H9 (cell line): ENCODE results near the gene ZCCHC7. TPM values are rescaled to one million over a fixed set of nuclear protein-coding genes. Genes with fewer than 3 reads are reported as not detected.

ENCODE experiments used
- DNase-seq: peaks from one replicate; pipeline ENCODE4 v3.0.0-alpha.2; 2017
- H2AFZ ChIP-seq: one replicate; pipeline ENCODE4 v1.6.1; 2013; ENCODE audit warnings: mild to moderate bottlenecking, low read length, control low read depth, moderate library complexity
- H2AK5ac ChIP-seq: 2 replicates; pipeline ENCODE4 v1.6.1; 2013; ENCODE audit warnings: low read length, control low read depth, mixed read lengths; ENCODE audit not compliant: insufficient read length
- H2BK120ac ChIP-seq: one replicate; pipeline ENCODE4 v1.6.1; 2013; ENCODE audit warnings: low read depth, mild to moderate bottlenecking, low read length, control low read depth, inconsistent platforms; ENCODE audit not compliant: poor library complexity, severe bottlenecking
- H2BK12ac ChIP-seq: 2 replicates; pipeline ENCODE4 v1.6.1; 2013; ENCODE audit warnings: low read length, control low read depth, mixed read lengths, low read depth; ENCODE audit not compliant: insufficient read length
- H2BK15ac ChIP-seq: 2 replicates; pipeline ENCODE4 v1.6.1; 2013; ENCODE audit warnings: low read depth, low read length, control low read depth
- H2BK20ac ChIP-seq: one replicate; pipeline ENCODE4 v1.6.1; 2013; ENCODE audit warnings: low read depth, mild to moderate bottlenecking, low read length, control low read depth, inconsistent platforms; ENCODE audit not compliant: poor library complexity, severe bottlenecking
- H2BK5ac ChIP-seq: 2 replicates; pipeline ENCODE4 v1.6.1; 2013; ENCODE audit warnings: low read length, control low read depth, mixed read lengths; ENCODE audit not compliant: insufficient read length
- H3K14ac ChIP-seq: 2 replicates; pipeline ENCODE4 v1.6.1; 2013; ENCODE audit warnings: low read length, control low read depth; ENCODE audit not compliant: insufficient read depth
- H3K18ac ChIP-seq: 2 replicates; pipeline ENCODE4 v1.6.1; 2013; ENCODE audit warnings: low read depth, mild to moderate bottlenecking, mixed read lengths, low read length, control low read depth; ENCODE audit not compliant: insufficient read length
- H3K23ac ChIP-seq: 2 replicates; pipeline ENCODE4 v1.6.1; 2013; ENCODE audit warnings: low read length, control low read depth, mixed read lengths, low read depth; ENCODE audit not compliant: insufficient read length
- H3K23me2 ChIP-seq: 2 replicates; pipeline ENCODE4 v1.6.1; 2013; ENCODE audit warnings: low read depth, mild to moderate bottlenecking, mixed read lengths, low read length, control low read depth; ENCODE audit not compliant: insufficient read length, poor library complexity, severe bottlenecking
- H3K27ac ChIP-seq: 2 replicates; pipeline ENCODE4 v1.5.1; 2013; ENCODE audit warnings: low read length, control low read depth, mixed read lengths, low read depth; ENCODE audit not compliant: insufficient read length
- H3K27me3 ChIP-seq: 2 replicates; pipeline ENCODE4 v1.6.1; 2013; ENCODE audit warnings: low read length, control low read depth, inconsistent platforms; ENCODE audit not compliant: insufficient read depth
- H3K4ac ChIP-seq: 2 replicates; pipeline ENCODE4 v1.6.1; 2013; ENCODE audit warnings: low read depth, mild to moderate bottlenecking, control low read depth, inconsistent platforms, low read length, moderate library complexity
- H3K4me1 ChIP-seq: 2 replicates; pipeline ENCODE4 v1.6.1; 2013; ENCODE audit warnings: low read length, control low read depth, inconsistent platforms; ENCODE audit not compliant: insufficient read depth
- H3K4me2 ChIP-seq: 2 replicates; pipeline ENCODE4 v1.6.1; 2013; ENCODE audit warnings: low read length, control low read depth, mixed read lengths; ENCODE audit not compliant: insufficient read length, insufficient read depth
- H3K56ac ChIP-seq: 2 replicates; pipeline ENCODE4 v1.6.1; 2013; ENCODE audit warnings: low read depth, mild to moderate bottlenecking, mixed read lengths, low read length, control low read depth; ENCODE audit not compliant: insufficient read length
- H3K79me1 ChIP-seq: 2 replicates; pipeline ENCODE4 v1.6.1; 2013; ENCODE audit warnings: low read depth, mild to moderate bottlenecking, moderate library complexity, low read length, control low read depth, inconsistent platforms; ENCODE audit not compliant: insufficient read depth, poor library complexity, severe bottlenecking
- H3K79me2 ChIP-seq: 2 replicates; pipeline ENCODE4 v1.6.1; 2013; ENCODE audit warnings: low read length, control low read depth, inconsistent platforms; ENCODE audit not compliant: insufficient read depth
- H3K9ac ChIP-seq: 2 replicates; pipeline ENCODE4 v1.6.1; 2013; ENCODE audit warnings: low read length, control low read depth, mixed read lengths; ENCODE audit not compliant: insufficient read length; ENCODE audit errors: extremely low read depth
- H3K9me3 ChIP-seq: one replicate; pipeline ENCODE4 v1.6.1; 2013; ENCODE audit warnings: low read depth, low read length, inconsistent platforms; ENCODE audit not compliant: control insufficient read depth
- H3T11ph ChIP-seq: one replicate; pipeline ENCODE4 v1.6.1; 2013; ENCODE audit warnings: mild to moderate bottlenecking, low read length, control low read depth, inconsistent platforms
- H4K20me1 ChIP-seq: one replicate; pipeline ENCODE4 v1.6.1; 2013; ENCODE audit not compliant: control insufficient read depth, insufficient read length, insufficient read depth
- H4K5ac ChIP-seq: 2 replicates; pipeline ENCODE4 v1.6.1; 2013; ENCODE audit warnings: low read depth, mild to moderate bottlenecking, mixed read lengths, low read length, control low read depth; ENCODE audit not compliant: insufficient read length
- H4K8ac ChIP-seq: replicated peaks from 2 replicates; pipeline ENCODE4 v1.6.1; 2013; ENCODE audit warnings: low read length, control low read depth, mixed read lengths, low read depth; ENCODE audit not compliant: insufficient read length
- H4K91ac ChIP-seq: 2 replicates; pipeline ENCODE4 v1.6.1; 2013; ENCODE audit warnings: low read depth, mild to moderate bottlenecking, moderate library complexity, mixed read lengths, low read length, control low read depth; ENCODE audit not compliant: insufficient read length
- H3K27ac Mint-ChIP-seq, 3 experiments: 2 replicates in 2 of 3; 3 replicates in 1 of 3; pipeline ENCODE4 v1.8.0; 2020 to 2021; ENCODE audit warnings: mixed read lengths in 3 of 3, mild to moderate bottlenecking in 1 of 3, moderate library complexity in 1 of 3
- H3K27me3 Mint-ChIP-seq: 2 replicates; pipeline ENCODE4 v1.8.0; 2021; ENCODE audit warnings: low read depth, mild to moderate bottlenecking, moderate library complexity, mixed read lengths
- H3K36me3 Mint-ChIP-seq, 3 experiments: 2 replicates in 2 of 3; 3 replicates in 1 of 3; pipeline ENCODE4 v1.8.0; 2020 to 2021; ENCODE audit warnings: low read depth in 3 of 3, mixed read lengths in 3 of 3; ENCODE audit not compliant: insufficient read depth in 1 of 3
- H3K4me1 Mint-ChIP-seq, 2 experiments: 2 replicates each; pipeline ENCODE4 v1.8.0; 2020; ENCODE audit warnings: mixed read lengths in 2 of 2
- H3K4me3 Mint-ChIP-seq, 2 experiments: 2 replicates in 1 of 2; 3 replicates in 1 of 2; pipeline ENCODE4 v1.8.0; 2020 to 2021; ENCODE audit warnings: mild to moderate bottlenecking in 2 of 2, mixed read lengths in 2 of 2, moderate library complexity in 1 of 2
- H3K9me3 Mint-ChIP-seq, 2 experiments: 2 replicates in 1 of 2; 3 replicates in 1 of 2; pipeline ENCODE4 v1.8.0; 2020; ENCODE audit warnings: mild to moderate bottlenecking in 2 of 2, mixed read lengths in 2 of 2, moderate library complexity in 1 of 2
- CTCF ChIP-seq: fragments of 200-600 bp; sonication (generic); conservative IDR thresholded peaks from 3 replicates; pipeline ENCODE4 v1.8.0; 2021; ENCODE audit warnings: antibody characterized with exemption, mild to moderate bottlenecking
- WGBS: extraction: QIAGEN DNeasy Blood & Tissue Kit; methylation state at CpG from one replicate; pipeline ENCODE4 v1.1.7; 2013; ENCODE audit warnings: missing lambda C conversion rate, low lambda C conversion rate, mixed read lengths; ENCODE audit not compliant: insufficient read length; ENCODE audit errors: extremely low coverage; 5-methylcytosine and 5-hydroxymethylcytosine counted together
- total RNA-seq: library from RNA; stranded (reverse); gene quantifications from 2 replicates; pipeline ENCODE4 v1.2.1, GENCODE V29; 2021

ZCCHC7 gene
- total RNA-seq, 1 experiment from 2014 or later = 20.3 TPM

- Histone ChIP-seq H3K9ac (no peak overlapping the region), H3T11ph (no peak overlapping the region), H2AFZ (no peak overlapping the region), H3K18ac (no peak overlapping the region), H3K79me1 (peaks cover 4% of the 10 kb centered on the region), H2BK5ac (no peak overlapping the region), H3K27me3 (no peaks in the 10 kb centered on the region), H3K4ac (no peak overlapping the region), H2BK120ac (no peak overlapping the region), H3K79me2 (no peaks in the 10 kb centered on the region), H2BK12ac (no peak overlapping the region), H2BK15ac (no peak overlapping the region), H2BK20ac (no peak overlapping the region), H3K4me2 (no peak overlapping the region), H3K14ac (no peak overlapping the region), H2AK5ac (no peak overlapping the region), H3K23me2 (no peaks in the 10 kb centered on the region), H4K91ac (no peak overlapping the region), H3K23ac (no peak overlapping the region), H3K4me1 (no peaks in the 10 kb centered on the region), H3K9me3 (no peaks in the 10 kb centered on the region), H4K5ac (no peak overlapping the region), H3K27ac (no peak overlapping the region), H4K20me1 (no peaks in the 10 kb centered on the region), H3K56ac (no peak overlapping the region), H4K8ac (no peak overlapping the region)
- Mint-ChIP-seq H3K4me3 (no peak overlapping the region), H3K27me3 (no peaks in the 10 kb centered on the region), H3K4me1 (0 out of 4 replicates have a peak, but pooled peaks cover 0 to 3% of the 10 kb centered on the region in 2 experiments), H3K9me3 (no peaks in the 10 kb centered on the region), H3K27ac (no peak overlapping the region), H3K36me3 (peaks cover 14 to 29% (median 22%) of the 10 kb centered on the region in 3 experiments; a peak in 5 of 7 replicates)
- no peak for TF ChIP-seq CTCF
- DNase-seq = no peak
- no CpG with 5 or more reads among the region's 4 CpGs for WGBS
Observed at GRCh38 chr9:37156781-37157356, 36.5 kb downstream of the ZCCHC7 start.
